GM06990 (cell line): Measurements from ENCODE around the gene PTMA.
"Not testable (repeated sequence)": the region's sequence is repeated elsewhere in the genome, so short reads cannot be mapped to it uniquely, and the experiment has no call there.

Experiments used
- DNase-seq: peaks from one replicate; pipeline ENCODE4 v3.0.0-alpha.2; 2011; ENCODE audit not compliant: insufficient read length; ENCODE audit errors: extremely low read depth
- H3K27me3 ChIP-seq: replicated peaks from 2 replicates; pipeline ENCODE4 v1.6.0; 2011; ENCODE audit warnings: low read length; ENCODE audit not compliant: control insufficient read depth, insufficient read depth
- H3K36me3 ChIP-seq: 2 replicates; pipeline ENCODE4 v1.5.1; 2011; ENCODE audit warnings: low read length; ENCODE audit not compliant: control insufficient read depth, insufficient read depth
- H3K4me3 ChIP-seq: replicated peaks from 2 replicates; pipeline ENCODE4 v1.5.1; 2011; ENCODE audit warnings: low read depth, mild to moderate bottlenecking, control low read depth, low read length
- CTCF ChIP-seq: IDR thresholded peaks from 2 replicates; pipeline ENCODE4 v1.5.1; 2011; ENCODE audit warnings: low read length, control low read depth, mild to moderate bottlenecking, inconsistent platforms; ENCODE audit not compliant: insufficient read depth, poor library complexity, severe bottlenecking

PTMA gene

GRCh38 chr2:231707927-231708772 is at the start of gene PTMA:
Gene PTMA (plus strand): TSS chr2:231708525. CDS start chr2:231708707, 182 bp downstream.
- no peak for TF ChIP-seq CTCF
- H3K36me3 ChIP-seq = peaks cover 10% of the 10 kb centered on the region
- H3K4me3 ChIP-seq = peak within 1 kb of the TSS; percentile 91
- no peaks in the 10 kb centered on the region for H3K27me3 ChIP-seq
- DNase-seq = peak; percentile 100

- not testable (repeated sequence) for H3K4me3 ChIP-seq, H3K36me3 ChIP-seq, DNase-seq, H3K27me3 ChIP-seq
Measured at GRCh38 chr2:231660073-231660472, 48.3 kb upstream of the PTMA start.

GRCh38 chr2:231660860-231661259 is 47.5 kb upstream of the PTMA start:
- H3K36me3 ChIP-seq = no peaks in the 10 kb centered on the region
- H3K27me3 ChIP-seq = no peaks in the 10 kb centered on the region
- DNase-seq = no peak
- no peak overlapping the region for H3K4me3 ChIP-seq
- TF ChIP-seq CTCF = no peak

GRCh38 chr2:231661422-231662027 is 46.8 kb upstream of the PTMA start:
- DNase-seq = no peak
- peak overlapping the region; percentile 43 for H3K4me3 ChIP-seq
- no peaks in the 10 kb centered on the region for H3K36me3 ChIP-seq
- no peak for TF ChIP-seq CTCF
- H3K27me3 ChIP-seq = no peaks in the 10 kb centered on the region

- no peak for TF ChIP-seq CTCF
- peak overlapping the region; percentile 58 for H3K4me3 ChIP-seq
- no peaks in the 10 kb centered on the region for H3K27me3 ChIP-seq
- no peaks in the 10 kb centered on the region for H3K36me3 ChIP-seq
- peak; percentile 99 for DNase-seq
Measured at GRCh38 chr2:231662028-231662810, 46.1 kb upstream of the PTMA start.
